ENCODE data around the gene VAV3.

Gene VAV3

DNA sequence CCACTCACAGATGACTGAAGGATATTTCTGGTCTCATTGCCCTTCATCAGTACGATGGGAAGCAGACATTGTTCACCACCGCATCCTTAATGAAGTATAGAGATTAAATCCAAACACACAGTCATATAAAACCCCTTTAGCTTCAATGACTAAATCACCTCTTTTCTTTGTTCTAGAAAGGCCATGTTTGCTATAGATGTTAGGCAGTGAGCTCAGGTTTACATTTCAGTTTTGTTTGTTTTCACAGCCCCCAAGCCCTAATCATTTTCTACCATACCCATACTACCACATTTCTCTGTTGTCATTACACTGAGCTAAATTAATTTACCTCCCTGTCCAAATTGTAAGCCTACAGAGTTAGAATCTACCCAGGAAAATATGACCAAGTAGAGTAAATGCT, 439.0 kb downstream of the VAV3 start:
- H3K27ac ChIP-seq, result no peak overlapping the region
- in situ Hi-C loops (cut with HindIII; ENCODE audit: low pct_ligation_motif_present, low sequenced_read_pairs), result no loop called here
- DNase-seq, result no peak

GRCh38 chr1:107525145-107525544, 439.8 kb downstream of the VAV3 start:
- Histone ChIP-seq H3K27ac (no peak overlapping the region), H3K4me3 (ENCODE audit: low read depth, low read length) (no peak overlapping the region), H3K36me3 (replicated peaks) (no peaks in the 10 kb centered on the region), H3K27me3 (replicated peaks) (no peaks in the 10 kb centered on the region)
- in situ Hi-C loops (cut with HindIII; ENCODE audit: low pct_ligation_motif_present, low sequenced_read_pairs), result no loop called here
- no peak for DNase-seq
- TF ChIP-seq, protein P1, sequence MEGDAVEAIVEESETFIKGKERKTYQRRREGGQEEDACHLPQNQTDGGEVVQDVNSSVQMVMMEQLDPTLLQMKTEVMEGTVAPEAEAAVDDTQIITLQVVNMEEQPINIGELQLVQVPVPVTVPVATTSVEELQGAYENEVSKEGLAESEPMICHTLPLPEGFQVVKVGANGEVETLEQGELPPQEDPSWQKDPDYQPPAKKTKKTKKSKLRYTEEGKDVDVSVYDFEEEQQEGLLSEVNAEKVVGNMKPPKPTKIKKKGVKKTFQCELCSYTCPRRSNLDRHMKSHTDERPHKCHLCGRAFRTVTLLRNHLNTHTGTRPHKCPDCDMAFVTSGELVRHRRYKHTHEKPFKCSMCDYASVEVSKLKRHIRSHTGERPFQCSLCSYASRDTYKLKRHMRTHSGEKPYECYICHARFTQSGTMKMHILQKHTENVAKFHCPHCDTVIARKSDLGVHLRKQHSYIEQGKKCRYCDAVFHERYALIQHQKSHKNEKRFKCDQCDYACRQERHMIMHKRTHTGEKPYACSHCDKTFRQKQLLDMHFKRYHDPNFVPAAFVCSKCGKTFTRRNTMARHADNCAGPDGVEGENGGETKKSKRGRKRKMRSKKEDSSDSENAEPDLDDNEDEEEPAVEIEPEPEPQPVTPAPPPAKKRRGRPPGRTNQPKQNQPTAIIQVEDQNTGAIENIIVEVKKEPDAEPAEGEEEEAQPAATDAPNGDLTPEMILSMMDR (IDR thresholded peaks at IDR 0.05; ENCODE audit: low read depth, low read length, missing control alignments), result no peak

More for the DNA sequence above, 439.0 kb downstream of the VAV3 start:
- no peaks in the 10 kb centered on the region for H3K27me3 ChIP-seq (replicated peaks)
- H3K36me3 ChIP-seq (replicated peaks), result no peaks in the 10 kb centered on the region
- no peak overlapping the region for H3K4me3 ChIP-seq (ENCODE audit: low read depth, low read length)
- TF ChIP-seq, protein P1 (IDR thresholded peaks at IDR 0.05; ENCODE audit: low read depth, low read length, missing control alignments), result no peak

- no peaks in the 10 kb centered on the region for H3K36me3 ChIP-seq (replicated peaks)
- no peak overlapping the region for H3K4me3 ChIP-seq (ENCODE audit: low read depth, low read length)
- H3K27me3 ChIP-seq (replicated peaks), result no peaks in the 10 kb centered on the region
- in situ Hi-C loops (cut with HindIII; ENCODE audit: low pct_ligation_motif_present, low sequenced_read_pairs), result no loop called here
- no peak for DNase-seq
- H3K27ac ChIP-seq, result no peak overlapping the region
- TF ChIP-seq, protein P1 (IDR thresholded peaks at IDR 0.05; ENCODE audit: low read depth, low read length, missing control alignments), result no peak
Observed at GRCh38 chr1:107524301-107524700, 440.7 kb downstream of the VAV3 start.

DNA sequence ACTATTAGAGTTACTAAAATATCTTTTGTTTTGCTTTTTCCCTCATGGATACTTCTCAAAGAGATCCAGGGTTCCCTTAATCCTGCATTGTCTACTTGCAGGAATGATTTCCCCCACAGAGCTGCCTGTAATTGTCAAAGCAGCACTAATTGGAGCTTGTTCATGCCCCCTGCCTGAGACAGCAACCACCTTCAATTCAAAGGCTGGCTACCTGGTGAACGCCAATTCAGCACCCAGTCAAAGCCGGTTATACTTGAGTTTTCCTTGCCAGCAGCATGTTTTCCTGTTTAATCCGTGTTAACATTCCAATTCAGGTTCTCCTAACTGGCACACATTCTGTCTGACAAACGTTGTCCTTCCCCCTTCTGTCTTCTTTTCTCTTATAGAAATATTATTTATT, 441.2 kb downstream of the VAV3 start:
- no peak for DNase-seq
- Histone ChIP-seq H3K4me3 (ENCODE audit: low read depth, low read length) (no peak overlapping the region), H3K36me3 (replicated peaks) (no peaks in the 10 kb centered on the region), H3K27ac (no peak overlapping the region), H3K27me3 (replicated peaks) (no peaks in the 10 kb centered on the region)
- in situ Hi-C loops (cut with HindIII; ENCODE audit: low pct_ligation_motif_present, low sequenced_read_pairs), result no loop called here
- TF ChIP-seq, protein P1 (IDR thresholded peaks at IDR 0.05; ENCODE audit: low read depth, low read length, missing control alignments), result no peak

GRCh38 chr1:107523061-107523460, 441.9 kb downstream of the VAV3 start:
- H3K27ac ChIP-seq, result no peak overlapping the region
- H3K27me3 ChIP-seq (replicated peaks), result no peaks in the 10 kb centered on the region
- H3K36me3 ChIP-seq (replicated peaks), result no peaks in the 10 kb centered on the region
- in situ Hi-C loops (cut with HindIII; ENCODE audit: low pct_ligation_motif_present, low sequenced_read_pairs), result no loop called here
- no peak overlapping the region for H3K4me3 ChIP-seq (ENCODE audit: low read depth, low read length)
- TF ChIP-seq, protein P1 (IDR thresholded peaks at IDR 0.05; ENCODE audit: low read depth, low read length, missing control alignments), result no peak
- no peak for DNase-seq
